IPS-15b (cell line): ENCODE data around the gene CYP21A2.
"Not testable (repeated sequence)": the region's sequence is repeated elsewhere in the genome, so short reads cannot be mapped to it uniquely, and the experiment has no call there.

ENCODE experiments used
- H3K27me3 ChIP-seq: one replicate; pipeline ENCODE4 v1.6.1; 2013; ENCODE audit warnings: low read length; ENCODE audit not compliant: control insufficient read depth, insufficient read depth
- H3K36me3 ChIP-seq: one replicate; pipeline ENCODE4 v1.6.1; 2013; ENCODE audit warnings: low read length; ENCODE audit not compliant: control insufficient read depth, insufficient read depth
- H3K4me1 ChIP-seq: one replicate; pipeline ENCODE4 v1.6.1; 2013; ENCODE audit warnings: mild to moderate bottlenecking, low read length; ENCODE audit not compliant: control insufficient read depth, insufficient read depth
- H3K4me3 ChIP-seq: one replicate; pipeline ENCODE4 v1.5.1; 2013; ENCODE audit warnings: low read depth, low read length
- H3K9ac ChIP-seq: one replicate; pipeline ENCODE4 v1.6.1; 2013; ENCODE audit warnings: low read depth, mild to moderate bottlenecking, low read length
- H3K9me3 ChIP-seq: one replicate; pipeline ENCODE4 v1.6.1; 2013; ENCODE audit warnings: mild to moderate bottlenecking, low read length; ENCODE audit not compliant: control insufficient read depth, insufficient read depth

Gene CYP21A2

GRCh38 chr6:32008616-32009015 lies 29.6 kb upstream of the CYP21A2 start:
- not testable (repeated sequence) for H3K36me3 ChIP-seq, H3K9me3 ChIP-seq, H3K27me3 ChIP-seq, H3K9ac ChIP-seq, H3K4me1 ChIP-seq, H3K4me3 ChIP-seq

- H3K4me1 ChIP-seq, H3K36me3 ChIP-seq, H3K9me3 ChIP-seq, H3K27me3 ChIP-seq, H3K4me3 ChIP-seq, H3K9ac ChIP-seq: not testable (repeated sequence)
These were observed 28.7 kb upstream of the CYP21A2 start for GRCh38 chr6:32009537-32009936.

GRCh38 chr6:32010856-32011530 lies 27.2 kb upstream of the CYP21A2 start:
- H3K27me3 ChIP-seq, H3K9ac ChIP-seq, H3K4me1 ChIP-seq, H3K4me3 ChIP-seq, H3K9me3 ChIP-seq, H3K36me3 ChIP-seq: not testable (repeated sequence)

- H3K4me3 ChIP-seq, H3K9me3 ChIP-seq, H3K4me1 ChIP-seq, H3K27me3 ChIP-seq, H3K36me3 ChIP-seq, H3K9ac ChIP-seq: not testable (repeated sequence)
These were observed 25.1 kb upstream of the CYP21A2 start for GRCh38 chr6:32012941-32013617.

GRCh38 chr6:32013738-32014137 lies 24.5 kb upstream of the CYP21A2 start:
- not testable (repeated sequence) for H3K4me1 ChIP-seq, H3K27me3 ChIP-seq, H3K9ac ChIP-seq, H3K4me3 ChIP-seq, H3K9me3 ChIP-seq, H3K36me3 ChIP-seq

- not testable (repeated sequence) for H3K9me3 ChIP-seq, H3K4me3 ChIP-seq, H3K27me3 ChIP-seq, H3K4me1 ChIP-seq, H3K36me3 ChIP-seq, H3K9ac ChIP-seq
These were observed 23.7 kb upstream of the CYP21A2 start, which contains the start of gene C4B for GRCh38 chr6:32014547-32014946. C4B (plus strand) TSS chr6:32014795; CDS start chr6:32014846, 51 bp downstream.

- not testable (repeated sequence) for H3K4me1 ChIP-seq, H3K27me3 ChIP-seq, H3K9me3 ChIP-seq, H3K9ac ChIP-seq, H3K4me3 ChIP-seq, H3K36me3 ChIP-seq
These were observed 16.1 kb upstream of the CYP21A2 start for GRCh38 chr6:32022100-32022499.

- not testable (repeated sequence) for H3K4me1 ChIP-seq, H3K9ac ChIP-seq, H3K27me3 ChIP-seq, H3K4me3 ChIP-seq, H3K36me3 ChIP-seq, H3K9me3 ChIP-seq
These were observed 9.6 kb upstream of the CYP21A2 start for GRCh38 chr6:32028631-32029030.

- H3K4me1 ChIP-seq, H3K4me3 ChIP-seq, H3K9me3 ChIP-seq, H3K27me3 ChIP-seq, H3K9ac ChIP-seq, H3K36me3 ChIP-seq: not testable (repeated sequence)
These were observed 8.7 kb upstream of the CYP21A2 start for GRCh38 chr6:32029553-32029952.

GRCh38 chr6:32035283-32036013 lies 2.8 kb upstream of the CYP21A2 start:
- H3K9me3 ChIP-seq, H3K27me3 ChIP-seq, H3K36me3 ChIP-seq, H3K4me1 ChIP-seq, H3K4me3 ChIP-seq, H3K9ac ChIP-seq: not testable (repeated sequence)

GRCh38 chr6:32037136-32037535 lies 1.1 kb upstream of the CYP21A2 start:
- H3K36me3 ChIP-seq, H3K9me3 ChIP-seq, H3K4me1 ChIP-seq, H3K9ac ChIP-seq, H3K4me3 ChIP-seq, H3K27me3 ChIP-seq: not testable (repeated sequence)

GRCh38 chr6:32038878-32039277 lies 663 bp downstream of the CYP21A2 start:
- not testable (repeated sequence) for H3K36me3 ChIP-seq, H3K4me3 ChIP-seq, H3K9me3 ChIP-seq, H3K27me3 ChIP-seq, H3K9ac ChIP-seq, H3K4me1 ChIP-seq
